HCT116 (cell line): ENCODE data around the gene MARCHF7. TPM values are rescaled to one million over a fixed set of nuclear protein-coding genes. Genes with fewer than 3 reads are reported as not detected.
A peak's percentile ranks its signal among the peaks of the same experiment; 100 is the strongest.

Experiments used
- ATAC-seq: fragments of 200-7000 bp; cut with Tn5 transposase; 2 replicates; pipeline ENCODE4 v1.9.1; 2020; ENCODE audit warnings: mild to moderate bottlenecking, moderate library complexity
- BruUV-seq: library from RNA; stranded (reverse); fragments of 400-500 nt; replicated peaks from 2 replicates; lab custom pipeline; 2021; lab: Mats Ljungman, UMichigan
- CTCF ChIA-PET: fragments of 300-600 bp; sonication (Branson Sonifier 250); formaldehyde crosslinking; loops from one replicate; lab custom pipeline; 2021; ENCODE audit warnings: antibody characterized with exemption; lab: Charles Lee
- POLR2A ChIA-PET: fragments of 300-600, 350-600 bp; sonication (Branson Sonifier 250); formaldehyde crosslinking; loops from one replicate; lab custom pipeline; 2021; ENCODE audit warnings: antibody characterized with exemption; lab: Charles Lee
- RAD21 ChIA-PET, 2 experiments: fragments of 300-600 bp; sonication (Branson Sonifier 250); formaldehyde crosslinking; loops; one replicate each; lab custom pipeline; 2023; ENCODE audit warnings: low total read pairs in 2 of 2; ENCODE audit not compliant: uncharacterized antibody in 2 of 2, unreplicated experiment in 2 of 2, low non-redundant PET in 1 of 2; lab: Charles Lee
- DNase-seq: peaks from one replicate; pipeline ENCODE4 v3.0.0-alpha.2; 2010; ENCODE audit warnings: low read depth, low spot score
- H2AFZ ChIP-seq: fragments of 200-600 bp; shearing (Covaris generic), sonication (generic); 2 replicates; pipeline ENCODE4 v1.6.1; 2017; ENCODE audit warnings: low read depth, mixed run types, mixed read lengths, antibody characterized with exemption, low read length; ENCODE audit not compliant: poor library complexity, severe bottlenecking
- H3K27ac ChIP-seq: 2 replicates; pipeline ENCODE4 v1.5.1; 2012; ENCODE audit warnings: low read depth, low read length
- H3K27me3 ChIP-seq: fragments of 200-600 bp; sonication (generic); 2 replicates; pipeline ENCODE4 v1.6.1; 2016; ENCODE audit warnings: mixed run types, low read length, mixed read lengths; ENCODE audit not compliant: insufficient read depth
- H3K36me3 ChIP-seq, 2 experiments: fragments of 200-500 bp in 1 of 2; fragments of 200-600 bp in 1 of 2; sonication (Bioruptor generic) in 1 of 2; sonication (generic) in 1 of 2; 2 replicates each; pipeline versions ENCODE4 v1.5.1 to v1.6.1; 2014 to 2016; ENCODE audit warnings: low read length in 2 of 2, inconsistent platforms in 1 of 2, mixed read lengths in 1 of 2, mixed run types in 1 of 2; ENCODE audit not compliant: insufficient read depth in 2 of 2, control insufficient read depth in 1 of 2
- H3K4me1 ChIP-seq, 2 experiments: fragments of 200-600 bp in 1 of 2; sonication (generic) in 1 of 2; 2 replicates each; pipeline versions ENCODE4 v1.5.1 to v1.6.1; 2012 to 2017; ENCODE audit warnings: low read length in 2 of 2, inconsistent platforms in 1 of 2, mild to moderate bottlenecking in 1 of 2, mixed read lengths in 1 of 2, mixed run types in 1 of 2, moderate library complexity in 1 of 2; ENCODE audit not compliant: insufficient read depth in 2 of 2, control insufficient read depth in 1 of 2
- H3K4me2 ChIP-seq: fragments of 200-600 bp; sonication (generic); 2 replicates; pipeline ENCODE4 v1.6.1; 2017; ENCODE audit warnings: mixed run types, low read length, mixed read lengths
- H3K4me3 ChIP-seq, 2 experiments: fragments of 200-600 bp in 1 of 2; sonication (generic) in 1 of 2; replicated peaks in 1 of 2; 2 replicates each; pipeline ENCODE4 v1.5.1; 2011 to 2016; ENCODE audit warnings: low read length in 2 of 2, control low read depth in 1 of 2, low read depth in 1 of 2, mild to moderate bottlenecking in 1 of 2, mixed read lengths in 1 of 2, mixed run types in 1 of 2
- H3K79me2 ChIP-seq: fragments of 200-600 bp; sonication (generic); 2 replicates; pipeline ENCODE4 v1.6.1; 2017; ENCODE audit warnings: mild to moderate bottlenecking, mixed run types, low read length, moderate library complexity, mixed read lengths; ENCODE audit not compliant: insufficient read depth
- H3K9ac ChIP-seq: fragments of 200-600 bp; sonication (generic); 2 replicates; pipeline ENCODE4 v1.6.1; 2016; ENCODE audit warnings: low read length, mixed read lengths
- H3K9me2 ChIP-seq: fragments of 200-600 bp; sonication (generic), shearing (Covaris generic); 2 replicates; pipeline ENCODE4 v1.6.1; 2017; ENCODE audit warnings: mixed run types, mild to moderate bottlenecking, moderate library complexity; ENCODE audit not compliant: insufficient read depth
- H3K9me3 ChIP-seq, 2 experiments: fragments of 200-500 bp in 1 of 2; fragments of 200-600 bp in 1 of 2; sonication (Bioruptor generic) in 1 of 2; sonication (generic) in 1 of 2; 2 replicates each; pipeline ENCODE4 v1.6.1; 2014 to 2017; ENCODE audit warnings: low read length in 2 of 2, mixed read lengths in 2 of 2, inconsistent platforms in 1 of 2, low read depth in 1 of 2, mild to moderate bottlenecking in 1 of 2, mixed run types in 1 of 2, moderate library complexity in 1 of 2; ENCODE audit not compliant: control insufficient read depth in 1 of 2, insufficient read depth in 1 of 2
- H4K20me1 ChIP-seq: fragments of 200-600 bp; sonication (generic), shearing (Covaris generic); 2 replicates; pipeline ENCODE4 v1.6.1; 2017; ENCODE audit warnings: mixed run types, mild to moderate bottlenecking, moderate library complexity; ENCODE audit not compliant: insufficient read depth
- ATF3 ChIP-seq: IDR thresholded peaks from 2 replicates; pipeline ENCODE4 v1.6.1; 2012
- CBX3 ChIP-seq: IDR thresholded peaks from 2 replicates; pipeline ENCODE4 v1.6.1; 2012; ENCODE audit warnings: low read depth
- CEBPB ChIP-seq: IDR thresholded peaks from 2 replicates; pipeline ENCODE4 v1.6.1; 2012; ENCODE audit warnings: low read depth
- CTCF ChIP-seq, 3 experiments: fragments of 200-600 bp in 1 of 3; sonication (generic) in 1 of 3; IDR thresholded peaks in 2 of 3; conservative IDR thresholded peaks in 1 of 3; 2 replicates each; pipeline ENCODE4 v1.5.1; 2012 to 2017; ENCODE audit warnings: low read depth in 2 of 3, low read length in 2 of 3, antibody characterized with exemption in 1 of 3, borderline replicate concordance in 1 of 3, control low read depth in 1 of 3, mild to moderate bottlenecking in 1 of 3, mixed read lengths in 1 of 3, mixed run types in 1 of 3, moderate library complexity in 1 of 3; ENCODE audit not compliant: insufficient read depth in 1 of 3
- EGR1 ChIP-seq: IDR thresholded peaks from 2 replicates; pipeline ENCODE4 v1.6.1; 2012; ENCODE audit warnings: low read depth
- ELF1 ChIP-seq: IDR thresholded peaks from 2 replicates; pipeline ENCODE4 v1.6.1; 2012; ENCODE audit warnings: low read depth, borderline replicate concordance
- EZH2 ChIP-seq: fragments of 200-600 bp; sonication (generic); IDR thresholded peaks from 2 replicates; pipeline ENCODE4 v1.6.1; 2017; ENCODE audit warnings: antibody characterized with exemption, mixed run types
- EZH2phosphoT487 ChIP-seq: fragments of 200-600 bp; IDR thresholded peaks from 2 replicates; pipeline ENCODE4 v1.6.1; 2018; ENCODE audit warnings: antibody characterized with exemption, borderline replicate concordance
- JUND ChIP-seq: IDR thresholded peaks from 2 replicates; pipeline ENCODE4 v1.6.1; 2012
- MAX ChIP-seq: IDR thresholded peaks from 2 replicates; pipeline ENCODE4 v1.6.1; 2012
- POLR2A ChIP-seq: IDR thresholded peaks from 2 replicates; pipeline ENCODE4 v1.7.0; 2011; ENCODE audit warnings: borderline replicate concordance; ENCODE audit not compliant: insufficient read depth, insufficient read length; ENCODE audit errors: extremely low read depth
- REST ChIP-seq: IDR thresholded peaks from 2 replicates; pipeline ENCODE4 v1.6.1; 2012; ENCODE audit warnings: low read depth
- SIN3A ChIP-seq: IDR thresholded peaks from 2 replicates; pipeline ENCODE4 v1.6.1; 2012; ENCODE audit warnings: low read depth
- SP1 ChIP-seq: IDR thresholded peaks from 2 replicates; pipeline ENCODE4 v1.6.1; 2012; ENCODE audit warnings: low read depth
- TCF7L2 ChIP-seq: IDR thresholded peaks from 2 replicates; pipeline ENCODE4 v1.7.0; 2011; ENCODE audit warnings: borderline replicate concordance, inconsistent platforms; ENCODE audit not compliant: insufficient read depth, insufficient read length; ENCODE audit errors: extremely low read depth
- YY1 ChIP-seq: IDR thresholded peaks from 2 replicates; pipeline ENCODE4 v1.6.1; 2011; ENCODE audit warnings: low read length, low read depth, moderate library complexity, mild to moderate bottlenecking; ENCODE audit not compliant: insufficient replicate concordance; ENCODE audit errors: extremely low read depth
- ZFX ChIP-seq: fragments of 450-650 bp; IDR thresholded peaks from 2 replicates; pipeline ENCODE4 v1.6.1; 2017
- ZNF274 ChIP-seq: fragments of 200-500 bp; sonication (Bioruptor generic); IDR thresholded peaks from 2 replicates; pipeline ENCODE4 v1.6.1; 2014; ENCODE audit warnings: mild to moderate bottlenecking, low read depth, low read length, inconsistent platforms
- intact Hi-C: fragments of 100-400 bp; cut with micrococcal nuclease; formaldehyde crosslinking; loops from 2 replicates; pipeline ENCODE4 v1.10.0; 2022
- total RNA-seq: library from RNA; stranded (reverse); gene quantifications from one replicate; pipeline ENCODE4 v1.2.1, GENCODE V29; 2021; ENCODE audit not compliant: unreplicated experiment

MARCHF7 gene
- total RNA-seq, 1 experiment from 2014 or later: 65.9 TPM

DNA sequence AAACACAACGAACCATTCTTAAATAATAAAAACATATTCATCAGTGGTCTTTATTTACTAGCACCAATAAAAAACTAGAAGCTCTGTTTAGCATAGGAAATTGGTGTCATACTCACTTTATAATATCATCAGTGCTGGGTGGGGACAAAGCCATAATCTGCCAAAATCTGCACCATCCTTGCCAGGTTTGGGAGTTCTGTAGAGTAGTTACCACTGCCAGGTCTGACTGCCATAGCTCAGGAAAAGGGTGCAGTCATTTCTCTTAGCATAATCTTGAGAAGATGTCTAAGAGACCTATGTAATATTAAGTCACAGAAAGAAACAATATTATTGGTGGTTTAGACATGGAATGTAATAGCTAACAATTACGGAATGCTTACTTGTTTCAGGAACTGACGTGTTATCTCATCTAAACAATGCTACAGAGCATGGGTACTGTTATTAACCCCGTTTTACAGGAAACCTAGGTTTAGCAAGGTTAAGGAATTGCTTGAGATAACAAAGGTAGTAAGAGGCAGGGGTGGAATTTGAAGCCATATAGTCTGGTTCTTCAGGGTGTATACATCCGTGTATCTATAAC is 1.6 kb upstream of the MARCHF7 start:
- ChIA-PET CTCF (no interaction called here), RAD21 (interaction anchor here in 1 of 2 experiments (0.5 kb wide), 1 partner anchor 721 kb away, joined by 3 read pairs; no protein-coding TSS in a partner anchor), POLR2A (no interaction called here)
- DNase-seq (no peak), ATAC-seq (no peak)
- Histone ChIP-seq H3K79me2 (peaks cover 34% of the 10 kb centered on the region), H3K36me3 (peaks cover 6 to 7% of the 10 kb centered on the region in 2 experiments; a peak in 3 of 4 replicates), H2AFZ (no peak overlapping the region), H3K9me2 (no peaks in the 10 kb centered on the region), H3K4me2 (peak overlapping the region; percentile 75; the same call in 1 of the 2 replicates), H3K27me3 (no peaks in the 10 kb centered on the region), H3K27ac (no peak overlapping the region), H3K9ac (no peak overlapping the region), H3K4me3 (no peak overlapping the region), H3K9me3 (no peaks in the 10 kb centered on the region), H4K20me1 (peaks cover 10% of the 10 kb centered on the region; the same call in 1 of the 2 replicates), H3K4me1 (peaks cover 8 to 25% of the 10 kb centered on the region in 2 experiments; a peak in 3 of 4 replicates)
- intact Hi-C loops: loop anchor here (5.0 to 10.0 kb wide), 7 partner anchors 93 to 806 kb away; partner anchors contain the start of gene BAZ2B
- BruUV-seq: no TSS peak
- TF ChIP-seq EGR1 (no peak), ATF3 (no peak), JUND (no peak), CEBPB (no peak), MAX (no peak), SIN3A (no peak), ZFX (no peak), EZH2phosphoT487 (no peak), POLR2A (no peak), YY1 (no peak), EZH2 (no peak), ELF1 (no peak), CTCF (IDR thresholded peaks at IDR 0.05 in 2 of 3, conservative IDR thresholded peaks at IDR 0.05 in 1 of 3; ENCODE audit: borderline replicate concordance in 1 of 3, insufficient read depth in 1 of 3, low read depth in 2 of 3, low read length in 2 of 3) (no peak), REST (no peak), CBX3 (no peak), ZNF274 (no peak), SP1 (no peak), TCF7L2 (no peak)
